ENCODE results near the gene LGALS7.
"Not testable (repeated sequence)": the region's sequence is repeated elsewhere in the genome, so short reads cannot be mapped to it uniquely, and the experiment has no call there.

The LGALS7 gene

DNA sequence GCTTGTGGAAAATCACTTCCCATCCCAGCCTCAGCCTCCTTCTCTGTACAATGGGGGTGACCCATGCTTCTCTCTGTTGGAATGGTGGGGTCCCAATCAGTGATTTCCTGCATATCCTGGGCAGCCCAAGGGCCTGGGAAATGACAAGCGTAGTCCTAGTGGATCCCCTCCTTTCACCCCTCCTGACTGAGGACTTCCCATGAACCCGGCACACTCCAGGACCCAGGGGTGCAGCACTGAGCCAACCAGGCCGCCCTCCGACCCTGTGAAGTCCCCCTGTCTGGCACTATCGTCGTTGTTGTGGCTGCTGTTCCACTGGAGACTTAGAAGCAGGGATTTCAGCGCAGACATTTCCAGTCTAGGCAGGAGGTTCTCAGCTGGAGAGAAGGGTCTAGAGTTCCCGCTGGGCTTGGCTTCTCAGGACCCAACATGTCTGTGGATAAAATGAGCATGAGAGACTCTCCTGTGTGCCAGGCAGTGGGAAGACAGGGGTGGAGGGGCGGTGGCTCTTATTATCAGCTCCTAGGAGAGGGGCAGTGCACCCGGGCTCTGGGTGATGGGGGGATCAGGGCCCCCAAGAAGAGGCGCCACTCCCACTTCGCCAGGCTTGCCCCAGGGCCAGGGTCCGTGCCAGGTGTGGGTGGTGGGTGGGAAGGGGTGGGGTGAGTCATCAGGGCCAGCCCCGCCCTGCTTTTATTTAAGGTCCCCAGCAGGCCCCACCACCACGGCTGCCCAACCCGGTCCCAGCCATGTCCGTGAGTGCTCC is 15.3 kb upstream of the LGALS7 start, which contains the start of gene LGALS7B:
Gene LGALS7B (plus strand): TSS at position 723 of the 766 bp plus-strand sequence. CDS start 27 bp downstream, at position 750.
- in situ Hi-C loops (cut with MboI; ENCODE audit: low pct_unique_long_range_greater_than_20kb, low sequenced_read_pairs, unreplicated experiment) = no loop called here
- TF ChIP-seq, protein P1, sequence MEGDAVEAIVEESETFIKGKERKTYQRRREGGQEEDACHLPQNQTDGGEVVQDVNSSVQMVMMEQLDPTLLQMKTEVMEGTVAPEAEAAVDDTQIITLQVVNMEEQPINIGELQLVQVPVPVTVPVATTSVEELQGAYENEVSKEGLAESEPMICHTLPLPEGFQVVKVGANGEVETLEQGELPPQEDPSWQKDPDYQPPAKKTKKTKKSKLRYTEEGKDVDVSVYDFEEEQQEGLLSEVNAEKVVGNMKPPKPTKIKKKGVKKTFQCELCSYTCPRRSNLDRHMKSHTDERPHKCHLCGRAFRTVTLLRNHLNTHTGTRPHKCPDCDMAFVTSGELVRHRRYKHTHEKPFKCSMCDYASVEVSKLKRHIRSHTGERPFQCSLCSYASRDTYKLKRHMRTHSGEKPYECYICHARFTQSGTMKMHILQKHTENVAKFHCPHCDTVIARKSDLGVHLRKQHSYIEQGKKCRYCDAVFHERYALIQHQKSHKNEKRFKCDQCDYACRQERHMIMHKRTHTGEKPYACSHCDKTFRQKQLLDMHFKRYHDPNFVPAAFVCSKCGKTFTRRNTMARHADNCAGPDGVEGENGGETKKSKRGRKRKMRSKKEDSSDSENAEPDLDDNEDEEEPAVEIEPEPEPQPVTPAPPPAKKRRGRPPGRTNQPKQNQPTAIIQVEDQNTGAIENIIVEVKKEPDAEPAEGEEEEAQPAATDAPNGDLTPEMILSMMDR (IDR thresholded peaks at IDR 0.05; ENCODE audit: extremely low read depth, insufficient read depth, missing control alignments) = no peak
- DNase-seq (ENCODE audit: low spot score) = no peak

DNA sequence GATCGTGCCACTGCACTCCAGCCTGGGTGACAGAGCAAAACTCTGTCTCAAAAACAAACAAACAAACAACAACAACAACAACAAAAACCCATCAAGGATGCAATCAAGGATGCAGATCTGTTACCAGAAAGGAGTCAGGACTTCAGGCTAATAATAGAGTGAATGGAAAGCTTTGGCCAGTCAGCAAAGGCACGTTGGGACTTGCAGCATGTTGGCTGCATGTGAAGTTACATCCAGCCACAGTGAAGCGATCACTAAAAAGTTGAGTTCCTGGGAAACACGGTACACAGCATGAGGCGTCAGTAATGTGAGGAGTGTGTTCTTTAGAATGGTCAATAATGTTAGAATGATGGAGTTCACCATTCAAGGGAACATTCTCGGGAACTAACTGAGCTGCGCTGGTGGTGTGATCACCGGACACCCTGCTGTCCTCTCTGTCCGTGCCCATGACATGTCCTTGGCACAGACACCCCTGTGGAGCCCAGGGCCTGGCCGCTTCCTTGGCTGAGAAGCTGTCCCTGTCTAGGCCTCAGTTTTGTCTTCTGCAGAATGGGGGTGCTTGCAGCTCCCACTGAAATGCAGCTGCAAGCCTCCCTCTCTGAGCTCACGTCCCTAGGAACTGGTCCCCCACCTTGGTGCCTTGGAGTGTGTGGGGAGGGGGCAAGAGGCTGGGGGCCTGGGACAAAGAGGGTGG is 13.4 kb upstream of the LGALS7 start:
- no peak for DNase-seq (ENCODE audit: low spot score)
- in situ Hi-C loops (cut with MboI; ENCODE audit: low pct_unique_long_range_greater_than_20kb, low sequenced_read_pairs, unreplicated experiment) = no loop called here
- TF ChIP-seq, protein P1 (IDR thresholded peaks at IDR 0.05; ENCODE audit: extremely low read depth, insufficient read depth, missing control alignments) = no peak

DNA sequence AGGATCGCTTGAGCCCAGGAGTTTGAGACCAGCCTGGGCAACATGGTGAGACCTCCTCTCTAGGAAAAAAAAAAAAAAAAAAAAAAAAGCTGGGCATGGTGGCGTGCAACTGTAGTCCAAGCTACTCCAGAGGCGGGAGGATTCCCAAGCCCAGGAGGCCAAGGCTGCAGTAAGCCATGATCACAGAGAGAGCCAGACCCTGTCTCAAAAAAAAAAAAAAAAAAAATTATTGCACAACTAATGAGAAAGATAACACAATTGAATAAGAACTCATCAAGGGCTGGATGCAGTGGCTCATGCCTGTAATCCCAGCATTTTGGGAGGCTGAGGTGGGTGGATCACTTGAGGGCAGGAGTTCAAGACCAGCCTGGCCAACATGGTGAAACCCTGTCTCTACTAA is 12.7 kb upstream of the LGALS7 start:
- in situ Hi-C loops (cut with MboI; ENCODE audit: low pct_unique_long_range_greater_than_20kb, low sequenced_read_pairs, unreplicated experiment); DNase-seq (ENCODE audit: low spot score): not testable (repeated sequence)

DNA sequence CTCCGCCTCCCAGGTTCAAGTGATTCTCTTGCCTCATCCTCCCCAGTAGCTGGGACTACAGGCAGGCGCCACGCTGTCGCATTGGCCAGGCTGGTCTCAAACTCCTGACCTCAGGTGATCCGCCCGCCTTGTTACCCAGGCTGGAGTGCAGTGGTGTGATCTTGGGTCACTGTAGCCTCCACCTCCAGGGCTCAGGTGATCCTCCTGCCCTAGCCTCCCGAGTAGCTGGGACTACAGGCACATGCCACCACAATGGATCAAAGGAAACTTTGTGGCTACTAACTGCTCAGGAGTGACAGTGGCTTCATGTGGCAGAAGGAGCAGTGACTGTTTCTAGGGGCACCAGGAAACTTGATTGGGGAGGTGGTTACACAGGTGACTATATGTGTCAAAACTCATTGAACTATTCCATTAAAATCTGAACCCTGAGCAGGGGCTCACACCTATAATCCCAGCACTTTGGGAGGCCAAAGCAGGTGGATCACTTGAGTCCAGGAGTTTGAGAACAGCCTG is 11.9 kb upstream of the LGALS7 start:
- in situ Hi-C loops (cut with MboI; ENCODE audit: low pct_unique_long_range_greater_than_20kb, low sequenced_read_pairs, unreplicated experiment) = no loop called here
- DNase-seq (ENCODE audit: low spot score) = no peak
- TF ChIP-seq, protein P1 (IDR thresholded peaks at IDR 0.05; ENCODE audit: extremely low read depth, insufficient read depth, missing control alignments) = no peak

DNA sequence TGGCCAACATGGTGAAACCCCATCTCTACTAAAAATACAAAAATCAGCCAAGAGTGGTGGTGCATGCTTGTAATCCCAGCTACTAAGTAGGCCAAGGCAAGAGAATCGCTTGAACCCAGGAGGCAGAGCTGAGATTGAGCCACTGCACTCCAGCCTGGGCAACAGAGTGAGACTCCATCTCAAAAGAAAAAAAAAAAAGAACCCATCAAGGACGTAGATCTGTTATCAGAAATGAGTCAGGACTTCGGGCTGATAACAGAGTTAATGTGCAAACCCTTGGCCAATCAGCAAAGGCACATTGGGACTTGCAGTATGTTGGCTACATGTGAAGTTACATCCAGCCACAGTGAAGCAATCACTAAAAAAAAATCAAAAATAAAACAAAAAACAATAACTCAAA is 10.9 kb upstream of the LGALS7 start:
- in situ Hi-C loops (cut with MboI; ENCODE audit: low pct_unique_long_range_greater_than_20kb, low sequenced_read_pairs, unreplicated experiment) = no loop called here
- TF ChIP-seq, protein P1 (IDR thresholded peaks at IDR 0.05; ENCODE audit: extremely low read depth, insufficient read depth, missing control alignments) = no peak
- DNase-seq (ENCODE audit: low spot score) = no peak

DNA sequence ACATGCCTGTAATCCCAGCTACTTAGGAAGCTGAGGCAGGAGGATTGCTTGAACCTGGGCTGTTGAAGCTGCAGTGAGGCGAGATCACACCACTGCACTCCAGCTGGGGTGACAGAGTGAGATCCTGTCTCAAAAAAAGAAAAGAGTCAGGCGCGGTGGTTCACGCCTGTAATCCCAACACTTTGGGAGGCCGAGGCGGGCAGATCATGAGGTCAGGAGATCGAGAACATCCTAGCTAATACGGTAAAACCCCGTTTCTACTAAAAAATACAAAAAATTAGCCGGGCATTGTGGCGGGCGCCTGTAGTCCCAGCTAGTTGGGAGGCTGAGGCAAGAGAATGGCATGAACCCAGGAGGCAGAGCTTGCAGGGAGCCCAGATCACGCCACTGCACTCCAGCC is 8.9 kb upstream of the LGALS7 start:
- DNase-seq (ENCODE audit: low spot score); in situ Hi-C loops (cut with MboI; ENCODE audit: low pct_unique_long_range_greater_than_20kb, low sequenced_read_pairs, unreplicated experiment): not testable (repeated sequence)

DNA sequence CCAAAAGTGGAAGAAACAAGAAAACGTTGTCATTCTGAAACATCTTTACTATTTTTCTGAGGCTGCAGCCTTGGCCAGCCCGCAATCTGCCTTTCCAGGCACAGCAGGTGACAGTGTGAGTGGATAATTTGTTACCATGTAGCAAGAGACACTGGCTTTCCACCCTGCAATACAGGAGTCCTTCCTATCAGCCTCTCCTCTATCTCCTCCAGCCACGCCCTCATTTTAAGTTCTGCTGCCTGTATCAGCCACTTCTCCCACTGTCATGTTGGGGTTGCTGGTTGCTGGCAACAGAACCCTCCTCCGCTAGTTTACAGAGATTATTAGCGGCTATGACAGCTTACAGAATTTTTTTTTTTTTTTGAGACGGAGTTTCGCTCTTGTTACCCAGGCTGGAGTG is 7.7 kb upstream of the LGALS7 start:
- TF ChIP-seq, protein P1 (IDR thresholded peaks at IDR 0.05; ENCODE audit: extremely low read depth, insufficient read depth, missing control alignments) = no peak
- in situ Hi-C loops (cut with MboI; ENCODE audit: low pct_unique_long_range_greater_than_20kb, low sequenced_read_pairs, unreplicated experiment) = no loop called here
- DNase-seq (ENCODE audit: low spot score) = no peak

All from GM13977 (cell line).